ENCODE results near the gene MUSK. TPM values are rescaled to one million over a fixed set of nuclear protein-coding genes. Genes with fewer than 3 reads are reported as not detected.

The MUSK gene
- not detected in 2 replicates for total RNA-seq (2014; rRNA removed; shearing (Covaris generic))

GRCh38 chr9:110668570-110669167, at the start of gene MUSK:
TSS of gene MUSK (plus strand) at chr9:110668791. CDS start at chr9:110668905, 114 bp downstream.
- no peak for DNase-seq (ENCODE audit: low spot score)

GRCh38 chr9:110619831-110620230, 48.8 kb upstream of the MUSK start:
- DNase-seq (ENCODE audit: low spot score) = no peak

GRCh38 chr9:110620726-110621125, 47.9 kb upstream of the MUSK start:
- DNase-seq (ENCODE audit: low spot score) = no peak

GRCh38 chr9:110622368-110622767, 46.2 kb upstream of the MUSK start:
- DNase-seq (ENCODE audit: low spot score) = no peak

GRCh38 chr9:110623462-110624025, 45.0 kb upstream of the MUSK start:
- DNase-seq (ENCODE audit: low spot score) = peak; percentile 39

- peak; percentile 67 for DNase-seq (ENCODE audit: low spot score)
Observed at GRCh38 chr9:110626101-110626829, 42.3 kb upstream of the MUSK start.

- no peak for DNase-seq (ENCODE audit: low spot score)
Observed at GRCh38 chr9:110635589-110635988, 33.0 kb upstream of the MUSK start.

GRCh38 chr9:110638381-110638954, 30.1 kb upstream of the MUSK start:
- DNase-seq (ENCODE audit: low spot score) = peak; percentile 27

GRCh38 chr9:110640736-110641135, 27.9 kb upstream of the MUSK start:
- no peak for DNase-seq (ENCODE audit: low spot score)

GRCh38 chr9:110641293-110641692, 27.3 kb upstream of the MUSK start:
- DNase-seq (ENCODE audit: low spot score) = no peak

GRCh38 chr9:110648696-110649095, 19.9 kb upstream of the MUSK start:
- DNase-seq (ENCODE audit: low spot score) = no peak

GRCh38 chr9:110650261-110650660, 18.3 kb upstream of the MUSK start:
- no peak for DNase-seq (ENCODE audit: low spot score)

- DNase-seq (ENCODE audit: low spot score) = peak; percentile 83
Observed at GRCh38 chr9:110650991-110651411, 17.6 kb upstream of the MUSK start.

GRCh38 chr9:110655754-110656641, 12.6 kb upstream of the MUSK start:
- DNase-seq (ENCODE audit: low spot score) = no peak

GRCh38 chr9:110659891-110660541, 8.6 kb upstream of the MUSK start:
- DNase-seq (ENCODE audit: low spot score) = no peak

GRCh38 chr9:110669433-110669832, 842 bp downstream of the MUSK start:
- no peak for DNase-seq (ENCODE audit: low spot score)

GRCh38 chr9:110671849-110672248, 3.3 kb downstream of the MUSK start:
- DNase-seq (ENCODE audit: low spot score) = no peak

GRCh38 chr9:110672873-110673510, 4.4 kb downstream of the MUSK start:
- no peak for DNase-seq (ENCODE audit: low spot score)

GRCh38 chr9:110687497-110687896, 18.9 kb downstream of the MUSK start:
- no peak for DNase-seq (ENCODE audit: low spot score)

- DNase-seq (ENCODE audit: low spot score) = no peak
Observed at GRCh38 chr9:110688329-110688728, 19.7 kb downstream of the MUSK start.

Data from H4 (cell line).